GM10248 (cell line): ENCODE measurements around the gene PCDH9.
A peak's percentile ranks its signal among the peaks of the same experiment; 100 is the strongest.

Experiments used
- CTCF ChIA-PET: fragments of 300-600 bp; sonication (Branson Sonifier 250); formaldehyde crosslinking; extraction: SDS; loops from one replicate; lab custom pipeline; 2021; ENCODE audit warnings: antibody characterized with exemption; lab: Yijun Ruan, JAX
- POLR2A ChIA-PET: fragments of 350-650 bp; sonication (Branson Sonifier 250); formaldehyde crosslinking; extraction: SDS; loops from one replicate; lab custom pipeline; 2020; ENCODE audit warnings: antibody characterized with exemption; lab: Yijun Ruan, JAX
- DNase-seq: peaks from one replicate; pipeline ENCODE4 v3.0.0; 2012; ENCODE audit errors: extremely low spot score
- TF ChIP-seq, protein P1 (sequence below): IDR thresholded peaks from 2 replicates; pipeline ENCODE4 v1.5.1; 2012; ENCODE audit warnings: mild to moderate bottlenecking, low read depth; ENCODE audit errors: extremely low read depth, missing control alignments, control extremely low read depth

Gene PCDH9

GRCh38 chr13:67052550-67053490 lies 177.3 kb downstream of the PCDH9 start:
- ChIA-PET POLR2A (no interaction called here), CTCF (interaction anchor here (1.0 to 1.4 kb wide), 2 partner anchors 9 to 21 kb away, joined by 3 to 4 read pairs; no protein-coding TSS in a partner anchor)

GRCh38 chr13:67049744-67050143 lies 180.4 kb downstream of the PCDH9 start:
- CTCF ChIA-PET = no interaction called here
- TF ChIP-seq, protein P1, sequence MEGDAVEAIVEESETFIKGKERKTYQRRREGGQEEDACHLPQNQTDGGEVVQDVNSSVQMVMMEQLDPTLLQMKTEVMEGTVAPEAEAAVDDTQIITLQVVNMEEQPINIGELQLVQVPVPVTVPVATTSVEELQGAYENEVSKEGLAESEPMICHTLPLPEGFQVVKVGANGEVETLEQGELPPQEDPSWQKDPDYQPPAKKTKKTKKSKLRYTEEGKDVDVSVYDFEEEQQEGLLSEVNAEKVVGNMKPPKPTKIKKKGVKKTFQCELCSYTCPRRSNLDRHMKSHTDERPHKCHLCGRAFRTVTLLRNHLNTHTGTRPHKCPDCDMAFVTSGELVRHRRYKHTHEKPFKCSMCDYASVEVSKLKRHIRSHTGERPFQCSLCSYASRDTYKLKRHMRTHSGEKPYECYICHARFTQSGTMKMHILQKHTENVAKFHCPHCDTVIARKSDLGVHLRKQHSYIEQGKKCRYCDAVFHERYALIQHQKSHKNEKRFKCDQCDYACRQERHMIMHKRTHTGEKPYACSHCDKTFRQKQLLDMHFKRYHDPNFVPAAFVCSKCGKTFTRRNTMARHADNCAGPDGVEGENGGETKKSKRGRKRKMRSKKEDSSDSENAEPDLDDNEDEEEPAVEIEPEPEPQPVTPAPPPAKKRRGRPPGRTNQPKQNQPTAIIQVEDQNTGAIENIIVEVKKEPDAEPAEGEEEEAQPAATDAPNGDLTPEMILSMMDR = no peak
- DNase-seq = no peak
- POLR2A ChIA-PET = no interaction called here

More at GRCh38 chr13:67052550-67053490, 177.3 kb downstream of the PCDH9 start:
- no peak for DNase-seq
- TF ChIP-seq, protein P1 = no peak

DNA sequence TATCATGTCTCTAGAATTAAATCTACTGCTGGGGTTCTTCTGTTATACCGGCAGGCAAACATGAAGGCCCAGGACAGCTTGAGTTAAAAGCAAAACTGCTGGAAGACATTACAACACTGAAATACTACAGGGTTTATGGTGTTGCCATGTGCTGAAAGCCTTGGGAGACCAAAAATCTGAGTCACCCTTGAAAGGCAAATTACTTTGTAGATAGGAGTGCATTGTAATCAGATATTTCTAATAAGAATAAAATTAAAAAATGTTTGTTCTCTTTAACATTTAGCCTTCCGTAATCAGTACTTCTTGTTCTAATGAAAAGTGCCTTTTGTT lies 181.3 kb downstream of the PCDH9 start:
- ChIA-PET CTCF (interaction anchor here (0.8 to 1.0 kb wide), 2 partner anchors 9 to 11 kb away, joined by 3 read pairs; no protein-coding TSS in a partner anchor), POLR2A (no interaction called here)
- no peak for DNase-seq
- TF ChIP-seq, protein P1 = no peak

DNA sequence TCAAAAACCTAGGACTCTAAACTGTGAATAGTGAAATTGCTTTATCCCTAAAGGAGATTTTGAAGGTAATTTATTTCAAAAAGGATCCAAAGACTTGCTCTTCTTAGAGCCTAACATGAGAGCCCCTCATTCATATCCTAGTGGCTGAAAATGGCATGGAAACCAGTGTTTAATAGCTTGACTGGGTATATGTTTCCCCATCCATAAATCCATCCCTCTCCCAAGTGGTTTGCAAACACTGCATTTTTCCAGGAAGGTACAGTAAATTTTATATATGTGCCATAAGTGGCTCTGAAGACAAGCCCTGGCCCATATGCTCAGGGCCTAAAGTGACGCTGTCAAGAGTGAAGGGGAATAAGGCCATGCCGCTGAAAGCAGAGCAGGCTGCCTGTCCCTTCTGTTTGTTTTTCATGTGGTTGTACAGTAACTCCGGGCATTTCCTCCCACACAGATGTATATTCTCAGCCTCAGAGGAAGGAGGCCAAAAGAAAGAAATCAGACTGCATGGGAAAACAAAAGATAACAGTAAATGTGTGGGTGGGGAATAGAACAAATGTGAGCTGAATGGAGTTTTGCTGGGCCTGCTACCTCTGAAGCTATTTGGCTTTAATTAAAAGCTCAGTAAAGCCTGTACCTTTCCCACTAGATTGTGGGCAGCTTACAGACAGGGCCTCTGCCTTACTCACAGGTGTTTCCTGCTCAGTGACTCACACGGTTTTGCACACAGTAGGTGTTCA lies 181.9 kb downstream of the PCDH9 start:
- POLR2A ChIA-PET = no interaction called here
- peak; percentile 1 for DNase-seq
- CTCF ChIA-PET = interaction anchor here (0.8 to 1.0 kb wide), 2 partner anchors 9 to 12 kb away, joined by 3 read pairs; no protein-coding TSS in a partner anchor
- TF ChIP-seq, protein P1 = no peak

DNA sequence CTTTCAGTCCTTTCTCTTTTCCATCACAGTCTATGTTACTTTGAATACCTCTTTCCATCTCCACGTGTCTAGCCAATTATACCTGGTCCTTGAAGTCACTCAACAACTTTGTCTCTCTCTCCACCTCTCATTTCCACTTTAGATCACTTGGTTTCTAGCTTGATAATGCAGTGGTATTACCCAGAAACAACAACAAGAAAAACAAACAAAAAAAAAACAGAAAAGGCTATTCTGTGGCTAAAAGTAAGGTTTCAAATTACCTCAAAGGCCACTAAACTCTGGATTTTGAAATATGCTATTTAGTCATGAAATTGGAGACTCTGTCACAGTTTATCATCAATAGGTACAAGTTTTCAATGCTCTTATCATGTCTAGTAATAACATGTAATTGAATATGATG lies 184.8 kb downstream of the PCDH9 start:
- no peak for DNase-seq
- POLR2A ChIA-PET = no interaction called here
- TF ChIP-seq, protein P1 = no peak
- CTCF ChIA-PET = interaction anchor here (1.3 to 1.8 kb wide), 3 partner anchors 9 to 13 kb away, joined by 3 to 6 read pairs (median 3); no protein-coding TSS in a partner anchor

- TF ChIP-seq, protein P1 = no peak
- ChIA-PET POLR2A (no interaction called here), CTCF (interaction anchor here (0.9 kb wide), 1 partner anchor 9 kb away, joined by 3 read pairs; no protein-coding TSS in a partner anchor)
- DNase-seq = no peak
These were observed 186.2 kb downstream of the PCDH9 start for GRCh38 chr13:67043901-67044300.
